H4 (cell line): ENCODE measurements around the gene RALGPS2. TPM values are rescaled to one million over a fixed set of nuclear protein-coding genes. Genes with fewer than 3 reads are reported as not detected.

Source experiments
- DNase-seq: peaks from one replicate; pipeline ENCODE4 v3.0.0-alpha.2; 2015; ENCODE audit warnings: low spot score
- total RNA-seq: library from RNA; depleted of rRNA; stranded (reverse); fragments of >200 nt; shearing (Covaris generic); gene quantifications from 2 replicates; pipeline ENCODE4 v1.2.3, GENCODE V29; 2014; rRNA removed

RALGPS2 gene
- total RNA-seq, 1 experiment from 2014 or later: 9.5 TPM

GRCh38 chr1:178962853-178963711 lies 238.0 kb downstream of the RALGPS2 start:
- DNase-seq: no peak

GRCh38 chr1:178964469-178965330 lies 239.7 kb downstream of the RALGPS2 start:
- DNase-seq: no peak

- no peak for DNase-seq
These were observed 241.3 kb downstream of the RALGPS2 start for GRCh38 chr1:178966312-178966711.

GRCh38 chr1:178969226-178969987 lies 244.4 kb downstream of the RALGPS2 start:
- no peak for DNase-seq

- no peak for DNase-seq
These were observed 245.1 kb downstream of the RALGPS2 start for GRCh38 chr1:178970184-178970583.

Other genes with a start within 250 kb of the RALGPS2 start
- gene CLEC20A, start 228.3 kb upstream of the RALGPS2 start, total RNA-seq: not detected in 2 replicates
- gene TEX35, start 212.1 kb upstream of the RALGPS2 start, total RNA-seq: not detected in 2 replicates
- 1.5 and 1.7 TPM in 2 replicates for gene ANGPTL1, start 145.8 kb downstream of the RALGPS2 start, total RNA-seq